KMS-11 (cell line): ENCODE results near the gene SMARCC1.

Experiments
- H2AFZ ChIP-seq: fragments of 200-600 bp; sonication (generic); 2 replicates; pipeline ENCODE4 v1.6.1; 2016; ENCODE audit warnings: antibody characterized with exemption, mixed run types, low read depth
- H3K27ac ChIP-seq: fragments of 200-600 bp; sonication (generic); 2 replicates; pipeline ENCODE4 v1.6.1; 2016; ENCODE audit warnings: mild to moderate bottlenecking, mixed run types
- H3K27me3 ChIP-seq: fragments of 200-600 bp; sonication (generic); 2 replicates; pipeline ENCODE4 v1.6.1; 2017; ENCODE audit warnings: mild to moderate bottlenecking, low read depth, mixed run types, moderate library complexity; ENCODE audit not compliant: insufficient read depth
- H3K36me3 ChIP-seq: fragments of 200-600 bp; sonication (generic); 2 replicates; pipeline ENCODE4 v1.6.1; 2017; ENCODE audit warnings: mild to moderate bottlenecking, mixed run types; ENCODE audit not compliant: insufficient read depth
- H3K4me1 ChIP-seq: fragments of 200-600 bp; sonication (generic); 2 replicates; pipeline ENCODE4 v1.6.1; 2016; ENCODE audit warnings: mild to moderate bottlenecking, low read depth, mixed run types; ENCODE audit not compliant: poor library complexity, severe bottlenecking
- H3K4me2 ChIP-seq: fragments of 200-600 bp; sonication (generic); 2 replicates; pipeline ENCODE4 v1.7.0; 2016; ENCODE audit warnings: mild to moderate bottlenecking, mixed run types
- H3K4me3 ChIP-seq: fragments of 200-600 bp; sonication (generic); IDR thresholded peaks from 2 replicates; pipeline ENCODE4 v1.6.1; 2017; ENCODE audit warnings: low read depth, low read length, mixed read lengths; ENCODE audit not compliant: insufficient read depth
- H3K79me2 ChIP-seq: fragments of 200-600 bp; sonication (generic); 2 replicates; pipeline ENCODE4 v1.6.1; 2016; ENCODE audit warnings: low read depth, mixed run types; ENCODE audit not compliant: insufficient read depth
- H3K9ac ChIP-seq: fragments of 200-600 bp; sonication (generic); 2 replicates; pipeline ENCODE4 v1.6.1; 2016; ENCODE audit warnings: mild to moderate bottlenecking, mixed run types
- H4K20me1 ChIP-seq: fragments of 200-600 bp; sonication (generic); 2 replicates; pipeline ENCODE4 v1.6.1; 2016; ENCODE audit warnings: mild to moderate bottlenecking, mixed run types; ENCODE audit not compliant: insufficient read depth
- TF ChIP-seq, protein P1 (sequence below): fragments of 200-600 bp; sonication (generic); conservative IDR thresholded peaks from 2 replicates; pipeline ENCODE4 v1.6.1; 2017; ENCODE audit warnings: low read depth, mild to moderate bottlenecking, antibody characterized with exemption, low read length, moderate library complexity, mixed read lengths

Gene SMARCC1

DNA sequence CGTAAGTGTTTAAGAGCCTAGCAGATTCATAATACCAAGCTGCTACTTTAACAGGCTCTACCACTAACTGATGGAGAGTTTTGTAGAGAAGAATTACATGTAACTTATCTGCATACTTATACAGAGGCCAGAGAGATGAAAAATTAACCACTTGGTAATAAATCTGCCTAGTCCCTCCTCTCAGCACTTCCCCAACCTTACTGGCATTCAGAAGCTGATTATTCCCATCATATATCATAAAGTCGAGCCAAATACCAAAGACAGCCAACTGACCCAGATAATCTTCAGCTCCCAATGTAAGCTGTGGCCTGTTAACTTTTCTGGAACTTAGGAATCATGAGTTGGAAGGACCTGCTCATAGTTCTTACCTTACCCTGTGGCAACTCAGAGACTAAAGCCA lies 177.5 kb downstream of the SMARCC1 start:
- Histone ChIP-seq H2AFZ (no peak overlapping the region), H3K4me2 (no peak overlapping the region), H3K36me3 (no peaks in the 10 kb centered on the region), H4K20me1 (no peaks in the 10 kb centered on the region), H3K79me2 (no peaks in the 10 kb centered on the region), H3K4me3 (no peak overlapping the region), H3K4me1 (peaks cover 22% of the 10 kb centered on the region), H3K9ac (no peak overlapping the region), H3K27ac (no peak overlapping the region; the same call in 1 of the 2 replicates), H3K27me3 (no peaks in the 10 kb centered on the region)
- TF ChIP-seq, protein P1, sequence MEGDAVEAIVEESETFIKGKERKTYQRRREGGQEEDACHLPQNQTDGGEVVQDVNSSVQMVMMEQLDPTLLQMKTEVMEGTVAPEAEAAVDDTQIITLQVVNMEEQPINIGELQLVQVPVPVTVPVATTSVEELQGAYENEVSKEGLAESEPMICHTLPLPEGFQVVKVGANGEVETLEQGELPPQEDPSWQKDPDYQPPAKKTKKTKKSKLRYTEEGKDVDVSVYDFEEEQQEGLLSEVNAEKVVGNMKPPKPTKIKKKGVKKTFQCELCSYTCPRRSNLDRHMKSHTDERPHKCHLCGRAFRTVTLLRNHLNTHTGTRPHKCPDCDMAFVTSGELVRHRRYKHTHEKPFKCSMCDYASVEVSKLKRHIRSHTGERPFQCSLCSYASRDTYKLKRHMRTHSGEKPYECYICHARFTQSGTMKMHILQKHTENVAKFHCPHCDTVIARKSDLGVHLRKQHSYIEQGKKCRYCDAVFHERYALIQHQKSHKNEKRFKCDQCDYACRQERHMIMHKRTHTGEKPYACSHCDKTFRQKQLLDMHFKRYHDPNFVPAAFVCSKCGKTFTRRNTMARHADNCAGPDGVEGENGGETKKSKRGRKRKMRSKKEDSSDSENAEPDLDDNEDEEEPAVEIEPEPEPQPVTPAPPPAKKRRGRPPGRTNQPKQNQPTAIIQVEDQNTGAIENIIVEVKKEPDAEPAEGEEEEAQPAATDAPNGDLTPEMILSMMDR, result no peak

DNA sequence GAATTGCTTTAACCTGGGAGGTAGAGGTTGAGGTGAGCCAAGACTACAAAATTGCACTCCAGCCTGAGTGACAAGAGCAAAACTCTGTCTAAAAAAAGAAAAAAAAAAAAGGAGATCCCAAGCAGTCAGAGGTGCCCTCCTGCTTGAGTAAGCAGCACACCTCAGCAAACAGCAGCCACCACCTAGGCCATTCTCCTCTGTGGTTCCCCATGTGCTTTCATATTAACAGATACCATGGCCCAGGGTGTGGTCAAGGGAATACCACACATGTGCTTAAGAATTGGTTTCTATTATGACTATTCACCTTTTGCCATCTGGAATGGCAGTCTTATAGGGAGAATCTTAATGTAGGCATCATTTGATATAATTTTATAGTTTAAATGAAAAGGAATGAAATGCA lies 178.4 kb downstream of the SMARCC1 start:
- Histone ChIP-seq H3K4me3 (no peak overlapping the region), H3K9ac (no peak overlapping the region), H3K79me2 (no peaks in the 10 kb centered on the region), H4K20me1 (no peaks in the 10 kb centered on the region), H3K27me3 (no peaks in the 10 kb centered on the region), H3K4me2 (peak overlapping the region; percentile 60), H3K4me1 (peaks cover 22% of the 10 kb centered on the region), H3K36me3 (no peaks in the 10 kb centered on the region), H2AFZ (no peak overlapping the region), H3K27ac (peak overlapping the region; percentile 39; the same call in 1 of the 2 replicates)
- TF ChIP-seq, protein P1, result no peak

DNA sequence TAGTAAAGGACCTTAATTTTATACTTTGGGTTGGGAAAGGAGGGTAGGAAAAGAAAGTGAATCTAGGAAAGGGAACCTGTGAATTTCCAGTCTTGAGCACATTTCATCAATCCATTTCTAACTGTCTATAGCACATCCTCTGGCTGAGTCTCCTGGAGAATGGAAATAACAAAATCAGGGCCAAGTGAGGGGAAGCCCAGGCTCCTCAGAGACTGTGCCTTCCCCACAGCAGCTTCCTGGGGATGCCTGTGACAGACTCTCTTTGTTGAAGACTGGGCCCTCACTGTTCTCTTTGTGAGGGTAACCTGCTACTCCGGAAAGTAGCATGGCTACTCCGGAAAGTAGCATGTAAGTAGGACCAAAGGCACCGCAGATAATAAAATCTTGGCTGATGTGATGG lies 180.4 kb downstream of the SMARCC1 start:
- Histone ChIP-seq H3K4me3 (no peak overlapping the region), H3K27me3 (no peaks in the 10 kb centered on the region), H3K9ac (no peak overlapping the region), H3K4me1 (peaks cover 22% of the 10 kb centered on the region), H3K36me3 (no peaks in the 10 kb centered on the region), H4K20me1 (no peaks in the 10 kb centered on the region), H3K4me2 (no peak overlapping the region), H2AFZ (no peak overlapping the region), H3K27ac (no peak overlapping the region), H3K79me2 (no peaks in the 10 kb centered on the region)
- TF ChIP-seq, protein P1, result no peak

DNA sequence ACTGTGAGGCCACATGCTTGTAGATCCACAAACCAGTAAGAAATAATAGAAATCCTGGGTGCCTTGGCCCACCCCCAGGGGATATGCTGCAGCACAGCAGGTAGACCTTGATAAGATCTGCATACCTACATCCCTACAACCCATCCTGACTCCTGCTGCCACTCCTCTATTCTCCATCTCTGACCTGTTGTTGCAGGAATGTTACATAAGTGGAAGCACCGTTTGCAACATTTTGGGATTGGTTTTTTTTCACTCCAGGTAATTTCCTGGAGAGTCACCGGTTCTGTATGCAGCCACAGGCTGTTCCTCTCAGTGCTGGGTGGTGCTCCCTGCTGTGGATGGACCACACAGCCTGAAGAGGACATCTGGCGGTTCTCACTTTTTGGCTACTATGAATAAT lies 186.9 kb downstream of the SMARCC1 start:
- no peaks in the 10 kb centered on the region for H3K27me3 ChIP-seq
- TF ChIP-seq, protein P1, result no peak
- H3K27ac ChIP-seq, result no peak overlapping the region
- no peak overlapping the region for H3K4me2 ChIP-seq
- H3K9ac ChIP-seq, result no peak overlapping the region
- H2AFZ ChIP-seq, result no peak overlapping the region
- H3K36me3 ChIP-seq, result no peaks in the 10 kb centered on the region
- peaks cover 8% of the 10 kb centered on the region for H3K4me1 ChIP-seq
- no peaks in the 10 kb centered on the region for H4K20me1 ChIP-seq
- no peak overlapping the region for H3K4me3 ChIP-seq
- H3K79me2 ChIP-seq, result no peaks in the 10 kb centered on the region
